ENCODE measurements around the gene APCDD1L.
"Not testable (repeated sequence)": the region's sequence is repeated elsewhere in the genome, so short reads cannot be mapped to it uniquely, and the experiment has no call there.

APCDD1L gene

DNA sequence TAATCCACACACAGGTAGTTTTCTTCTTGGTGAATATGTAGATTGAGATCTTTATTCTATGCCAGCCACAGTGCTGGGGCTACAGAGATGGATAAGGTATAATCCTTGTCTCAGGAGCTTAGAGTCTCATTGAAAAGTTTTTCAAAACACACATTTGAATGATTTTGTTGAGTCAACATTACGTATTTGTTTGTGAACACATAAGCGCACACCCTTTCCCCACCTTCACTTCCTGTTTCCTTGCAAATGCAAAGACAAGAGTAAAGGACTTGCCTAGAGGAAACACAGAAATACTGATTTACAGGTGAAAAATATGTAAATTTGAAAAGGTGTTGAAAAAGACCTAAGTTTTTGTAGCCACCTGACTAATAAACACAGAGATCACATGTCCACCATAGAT, 98.4 kb downstream of the APCDD1L start:
- no peak overlapping the region for H3K27ac ChIP-seq
- CTCF ChIA-PET, result interaction anchor here (0.7 kb wide), 1 partner anchor 456 kb away, joined by 4 read pairs; no protein-coding TSS in a partner anchor
- no peak for DNase-seq (ENCODE audit: low spot score)
- POLR2A ChIA-PET (ENCODE audit: low non-redundant PET), result no interaction called here
- TF ChIP-seq, protein P1, sequence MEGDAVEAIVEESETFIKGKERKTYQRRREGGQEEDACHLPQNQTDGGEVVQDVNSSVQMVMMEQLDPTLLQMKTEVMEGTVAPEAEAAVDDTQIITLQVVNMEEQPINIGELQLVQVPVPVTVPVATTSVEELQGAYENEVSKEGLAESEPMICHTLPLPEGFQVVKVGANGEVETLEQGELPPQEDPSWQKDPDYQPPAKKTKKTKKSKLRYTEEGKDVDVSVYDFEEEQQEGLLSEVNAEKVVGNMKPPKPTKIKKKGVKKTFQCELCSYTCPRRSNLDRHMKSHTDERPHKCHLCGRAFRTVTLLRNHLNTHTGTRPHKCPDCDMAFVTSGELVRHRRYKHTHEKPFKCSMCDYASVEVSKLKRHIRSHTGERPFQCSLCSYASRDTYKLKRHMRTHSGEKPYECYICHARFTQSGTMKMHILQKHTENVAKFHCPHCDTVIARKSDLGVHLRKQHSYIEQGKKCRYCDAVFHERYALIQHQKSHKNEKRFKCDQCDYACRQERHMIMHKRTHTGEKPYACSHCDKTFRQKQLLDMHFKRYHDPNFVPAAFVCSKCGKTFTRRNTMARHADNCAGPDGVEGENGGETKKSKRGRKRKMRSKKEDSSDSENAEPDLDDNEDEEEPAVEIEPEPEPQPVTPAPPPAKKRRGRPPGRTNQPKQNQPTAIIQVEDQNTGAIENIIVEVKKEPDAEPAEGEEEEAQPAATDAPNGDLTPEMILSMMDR (conservative IDR thresholded peaks at IDR 0.05; ENCODE audit: low read depth), result no peak

DNA sequence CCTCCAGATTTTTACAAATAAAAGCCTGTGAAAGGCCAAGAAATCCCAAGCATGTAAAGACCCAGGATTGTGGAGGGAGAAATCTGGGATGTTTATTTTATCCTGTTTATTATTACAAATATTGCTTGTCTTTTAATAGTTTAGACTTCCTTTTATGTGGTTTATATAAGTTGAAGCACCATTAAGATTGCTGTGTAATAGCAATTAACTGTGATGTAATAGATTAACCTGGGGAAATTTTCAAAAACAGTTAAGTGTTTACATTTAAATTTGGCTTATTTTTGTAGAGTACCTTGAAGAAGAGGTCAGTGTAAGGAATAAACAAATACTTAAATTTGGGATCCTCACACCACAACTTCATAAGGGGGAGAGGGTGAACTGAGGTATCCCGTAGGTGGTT, 99.1 kb downstream of the APCDD1L start:
- CTCF ChIA-PET, result interaction anchor here (0.7 kb wide), 1 partner anchor 457 kb away, joined by 4 read pairs; no protein-coding TSS in a partner anchor

DNA sequence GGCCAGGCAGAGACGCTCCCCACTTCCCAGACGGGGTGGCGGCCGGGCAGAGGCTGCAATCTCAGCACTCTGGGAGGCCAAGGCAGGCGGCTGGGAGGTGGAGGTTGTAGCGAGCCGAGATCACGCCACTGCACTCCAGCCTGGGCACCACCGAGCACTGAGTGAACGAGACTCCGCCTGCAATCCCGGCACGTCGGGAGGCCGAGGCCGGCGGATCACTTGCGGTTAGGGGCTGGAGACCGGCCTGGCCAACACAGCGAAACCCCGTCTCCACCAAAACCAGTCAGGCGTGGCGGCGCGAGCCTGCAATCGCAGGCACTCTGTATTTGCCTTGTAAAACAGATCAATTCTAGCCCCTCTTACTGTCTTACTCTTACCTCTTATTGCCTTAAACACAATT, 100.4 kb downstream of the APCDD1L start:
- CTCF ChIA-PET, result interaction anchor here (0.6 kb wide), 1 partner anchor 168 kb away, joined by 3 read pairs; no protein-coding TSS in a partner anchor
- POLR2A ChIA-PET (ENCODE audit: low non-redundant PET); DNase-seq (ENCODE audit: low spot score): not testable (repeated sequence)

More for the DNA sequence above, 99.1 kb downstream of the APCDD1L start:
- POLR2A ChIA-PET (ENCODE audit: low non-redundant PET), result no interaction called here
- DNase-seq (ENCODE audit: low spot score), result no peak
- TF ChIP-seq, protein P1 (conservative IDR thresholded peaks at IDR 0.05; ENCODE audit: low read depth), result no peak
- no peak overlapping the region for H3K27ac ChIP-seq

DNA sequence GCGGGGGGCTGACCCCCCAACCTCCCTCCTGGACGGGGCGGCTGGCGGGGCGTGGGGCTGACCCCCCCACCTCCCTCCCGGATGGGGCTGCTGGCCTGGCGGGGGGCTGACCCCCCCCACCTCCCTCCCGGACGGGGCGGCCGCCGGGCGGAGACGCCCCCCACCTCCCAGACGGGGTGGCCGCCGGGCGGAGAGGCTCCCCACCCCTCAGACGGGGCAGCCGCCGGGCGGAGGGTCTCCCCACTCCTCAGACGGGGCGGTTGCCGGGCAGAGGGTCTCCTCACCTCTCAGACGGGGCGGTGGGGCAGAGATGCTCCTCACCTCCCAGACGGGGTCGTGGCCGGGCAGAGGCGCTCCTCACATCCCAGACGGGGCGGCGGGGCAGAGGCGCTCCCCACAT, 101.0 kb downstream of the APCDD1L start:
- DNase-seq (ENCODE audit: low spot score); CTCF ChIA-PET; H3K27ac ChIP-seq; POLR2A ChIA-PET (ENCODE audit: low non-redundant PET): not testable (repeated sequence)

More for the DNA sequence above, 100.4 kb downstream of the APCDD1L start:
- not testable (repeated sequence) for H3K27ac ChIP-seq

Measured in RWPE1 (cell line).